Tibial artery (tissue), 4 donors: Measurements from ENCODE around the gene DEFB108B.
"Not testable (repeated sequence)": the region's sequence is repeated elsewhere in the genome, so short reads cannot be mapped to it uniquely, and the experiment has no call there.

Experiments used
- DNase-seq, 2 donors: peaks; one replicate each; pipeline ENCODE4 v3.0.0-alpha.2; 2019
- H3K27ac ChIP-seq, 2 donors: fragments of 200-600 bp; sonication (generic) in 1 of 2; 1 replicate in 1 of 2; 2 replicates in 1 of 2; pipeline ENCODE4 v1.5.1; 2018 to 2019; ENCODE audit warnings: mild to moderate bottlenecking in 1 of 2
- H3K27me3 ChIP-seq, 2 donors: fragments of 200-600 bp; sonication (generic) in 1 of 2; one replicate each; pipeline versions ENCODE4 v1.5.1 to v1.6.0; 2016 to 2019
- H3K36me3 ChIP-seq, 3 donors: fragments of 200-600 bp; sonication (generic) in 2 of 3; one replicate each; pipeline ENCODE4 v1.5.1; 2016 to 2019; ENCODE audit warnings: mild to moderate bottlenecking in 2 of 3
- H3K4me1 ChIP-seq, 4 donors: fragments of 200-600 bp; sonication (generic) in 2 of 4; 1 replicate in 3 of 4; 2 replicates in 1 of 4; pipeline ENCODE4 v1.5.1; 2016 to 2019
- H3K4me3 ChIP-seq, 2 donors: fragments of 200-600 bp; sonication (generic) in 1 of 2; 1 replicate in 1 of 2; 2 replicates in 1 of 2; pipeline ENCODE4 v1.5.1; 2018 to 2019; ENCODE audit warnings: mild to moderate bottlenecking in 2 of 2
- H3K9me3 ChIP-seq, 3 donors: fragments of 200-600 bp; sonication (generic) in 1 of 3; one replicate each; pipeline ENCODE4 v1.5.1; 2016 to 2019
- intact Hi-C: fragments of 100-400 bp; cut with DNase I; formaldehyde crosslinking; loops from one replicate; pipeline ENCODE4 v1.15.0; 2023; ENCODE audit warnings: low total_unique reads
- TF ChIP-seq, protein P1 (sequence below), 2 experiments: fragments of 200-600 bp in 1 of 2; fragments of 450-650 bp in 1 of 2; IDR thresholded peaks; one replicate each; pipeline ENCODE4 v1.5.1; 2017 to 2019; ENCODE audit warnings: antibody characterized with exemption in 2 of 2, mild to moderate bottlenecking in 1 of 2, moderate library complexity in 1 of 2

Gene DEFB108B

DNA sequence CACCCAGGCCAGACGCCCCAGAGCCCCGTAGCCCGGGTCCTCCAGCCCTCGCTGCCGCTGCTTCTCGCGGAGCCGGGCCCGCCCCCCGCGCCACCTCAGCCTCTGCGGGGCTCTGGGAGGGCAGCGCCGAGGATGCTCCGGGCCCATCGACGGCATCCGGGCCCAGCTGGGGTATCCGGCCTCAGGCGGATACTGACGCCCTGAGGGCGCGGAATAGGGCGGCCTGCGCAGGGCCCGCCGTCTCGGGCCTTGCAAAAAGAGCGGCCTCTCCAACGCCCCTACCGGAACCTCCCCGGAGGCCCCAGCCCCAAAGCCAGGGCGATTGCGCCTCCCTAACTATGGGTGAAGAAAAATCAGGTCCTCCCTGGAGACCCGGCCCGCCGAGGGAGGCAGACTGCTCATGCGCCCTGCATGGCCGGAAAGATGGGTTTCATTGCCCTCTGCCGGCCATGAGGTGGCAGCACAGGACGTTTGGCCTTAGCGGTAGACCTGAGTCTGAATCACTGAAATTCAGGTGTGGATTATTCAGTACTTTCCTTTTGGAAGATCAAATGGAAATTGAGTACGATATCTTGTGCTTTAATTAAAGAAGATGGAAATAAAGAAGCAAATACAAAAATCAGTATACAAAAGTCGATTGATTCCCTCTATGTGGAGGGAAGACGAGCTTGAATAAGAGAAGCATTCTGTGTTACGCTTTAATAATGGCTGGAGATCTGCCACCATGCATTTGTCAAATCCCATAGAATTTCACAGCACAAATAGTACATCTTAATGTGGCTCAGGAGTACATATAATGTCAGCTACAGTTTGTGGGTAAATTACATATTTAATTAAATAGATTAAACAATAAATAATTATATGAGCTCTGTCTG lies 19.3 kb upstream of the DEFB108B start:
- DNase-seq = peak; percentile 73 to 89
- Histone ChIP-seq H3K27ac (peak overlapping the region; percentile 68 to 73), H3K4me3 (peak overlapping the region; percentile 48 to 60)
- H3K27me3 ChIP-seq, H3K4me1 ChIP-seq, H3K9me3 ChIP-seq, H3K36me3 ChIP-seq, intact Hi-C loops: not testable (repeated sequence)
- TF ChIP-seq, protein P1, sequence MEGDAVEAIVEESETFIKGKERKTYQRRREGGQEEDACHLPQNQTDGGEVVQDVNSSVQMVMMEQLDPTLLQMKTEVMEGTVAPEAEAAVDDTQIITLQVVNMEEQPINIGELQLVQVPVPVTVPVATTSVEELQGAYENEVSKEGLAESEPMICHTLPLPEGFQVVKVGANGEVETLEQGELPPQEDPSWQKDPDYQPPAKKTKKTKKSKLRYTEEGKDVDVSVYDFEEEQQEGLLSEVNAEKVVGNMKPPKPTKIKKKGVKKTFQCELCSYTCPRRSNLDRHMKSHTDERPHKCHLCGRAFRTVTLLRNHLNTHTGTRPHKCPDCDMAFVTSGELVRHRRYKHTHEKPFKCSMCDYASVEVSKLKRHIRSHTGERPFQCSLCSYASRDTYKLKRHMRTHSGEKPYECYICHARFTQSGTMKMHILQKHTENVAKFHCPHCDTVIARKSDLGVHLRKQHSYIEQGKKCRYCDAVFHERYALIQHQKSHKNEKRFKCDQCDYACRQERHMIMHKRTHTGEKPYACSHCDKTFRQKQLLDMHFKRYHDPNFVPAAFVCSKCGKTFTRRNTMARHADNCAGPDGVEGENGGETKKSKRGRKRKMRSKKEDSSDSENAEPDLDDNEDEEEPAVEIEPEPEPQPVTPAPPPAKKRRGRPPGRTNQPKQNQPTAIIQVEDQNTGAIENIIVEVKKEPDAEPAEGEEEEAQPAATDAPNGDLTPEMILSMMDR (IDR thresholded peaks at IDR 0.05) = peak; percentile 81

DNA sequence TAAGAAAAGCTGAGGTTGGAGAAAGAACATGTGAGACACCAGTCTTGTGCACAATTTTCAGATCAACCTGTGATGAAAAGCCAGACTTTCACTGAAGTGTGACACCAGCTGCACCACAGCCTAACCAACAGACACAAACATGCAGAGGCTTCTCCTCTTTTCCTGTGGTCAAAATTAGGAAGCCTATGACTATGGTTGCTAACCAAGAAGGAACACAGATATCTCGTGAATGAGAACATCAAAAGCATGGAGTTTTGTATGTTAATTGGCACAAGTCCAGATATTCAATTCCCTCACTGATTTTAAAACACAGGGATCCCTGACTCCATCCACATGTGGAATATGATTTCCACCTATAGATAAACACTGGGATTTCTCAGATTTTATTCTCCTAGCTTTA lies 11.5 kb upstream of the DEFB108B start:
- intact Hi-C loops = not testable (repeated sequence)

DNA sequence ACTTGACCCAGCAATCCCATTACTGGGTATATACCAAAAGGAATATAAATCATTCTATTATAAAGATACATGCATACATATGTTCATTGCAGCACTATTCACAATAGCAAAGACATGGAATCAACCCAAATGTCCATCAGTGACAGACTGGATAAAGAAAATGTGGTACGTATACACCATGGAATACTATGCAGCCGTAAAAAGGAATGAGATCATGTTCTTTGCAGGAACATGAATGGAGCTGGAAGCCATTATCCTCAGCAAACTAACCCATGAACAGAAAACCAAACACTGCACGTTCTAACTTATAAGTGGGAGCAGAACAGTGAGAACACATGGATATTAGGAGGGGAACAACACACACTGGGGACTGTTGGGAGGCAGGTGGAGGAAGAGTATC lies 3.8 kb upstream of the DEFB108B start:
- DNase-seq, H3K4me1 ChIP-seq, H3K4me3 ChIP-seq, H3K36me3 ChIP-seq, intact Hi-C loops, H3K27ac ChIP-seq, H3K27me3 ChIP-seq, H3K9me3 ChIP-seq: not testable (repeated sequence)

More for the DNA sequence above, 11.5 kb upstream of the DEFB108B start:
- not testable (repeated sequence) for H3K36me3 ChIP-seq, H3K4me1 ChIP-seq, H3K27me3 ChIP-seq, H3K9me3 ChIP-seq, H3K27ac ChIP-seq, DNase-seq, H3K4me3 ChIP-seq

DNA sequence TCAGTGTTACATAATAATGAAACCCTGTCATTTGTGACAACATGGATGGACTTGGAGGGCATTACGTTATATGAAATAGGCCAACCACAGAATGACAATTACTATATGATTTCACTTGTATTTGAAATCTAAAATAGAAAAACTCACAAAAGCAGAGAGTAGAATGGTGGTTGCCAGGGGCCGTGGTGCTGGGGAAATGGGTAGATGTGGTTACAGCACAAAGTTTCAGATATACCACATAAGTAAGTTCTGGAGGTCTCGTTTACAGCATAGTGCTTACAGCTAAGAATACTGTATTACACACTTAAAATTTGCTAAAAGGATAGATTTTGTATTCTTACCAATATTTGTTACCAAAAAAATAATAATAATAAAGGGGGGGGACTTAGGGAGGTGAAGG lies 3.3 kb upstream of the DEFB108B start:
- H3K27me3 ChIP-seq, H3K27ac ChIP-seq, intact Hi-C loops, H3K4me3 ChIP-seq, H3K4me1 ChIP-seq, H3K36me3 ChIP-seq, DNase-seq, H3K9me3 ChIP-seq: not testable (repeated sequence)

DNA sequence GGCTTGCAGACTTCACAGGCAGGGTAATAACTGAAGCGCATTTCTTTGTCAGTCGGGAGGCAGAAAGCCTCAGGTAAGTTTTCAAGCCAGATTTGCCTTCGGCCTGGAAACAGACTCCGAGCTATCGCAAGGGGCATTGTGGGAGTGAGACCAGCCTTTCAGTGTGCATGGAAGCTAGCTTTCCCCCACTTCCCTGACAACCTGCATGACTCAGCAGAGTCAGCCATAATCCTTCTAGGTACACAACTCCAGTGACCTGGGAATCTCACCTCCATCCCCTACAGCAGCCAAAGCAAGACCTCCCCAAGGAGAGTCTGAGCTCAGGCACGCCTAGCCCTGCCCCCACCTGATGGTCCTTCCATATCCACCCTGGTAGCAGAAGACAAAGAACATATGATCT lies 9.7 kb downstream of the DEFB108B start:
- DNase-seq, H3K27ac ChIP-seq, H3K4me3 ChIP-seq, H3K4me1 ChIP-seq, H3K36me3 ChIP-seq, H3K27me3 ChIP-seq, intact Hi-C loops, H3K9me3 ChIP-seq: not testable (repeated sequence)

DNA sequence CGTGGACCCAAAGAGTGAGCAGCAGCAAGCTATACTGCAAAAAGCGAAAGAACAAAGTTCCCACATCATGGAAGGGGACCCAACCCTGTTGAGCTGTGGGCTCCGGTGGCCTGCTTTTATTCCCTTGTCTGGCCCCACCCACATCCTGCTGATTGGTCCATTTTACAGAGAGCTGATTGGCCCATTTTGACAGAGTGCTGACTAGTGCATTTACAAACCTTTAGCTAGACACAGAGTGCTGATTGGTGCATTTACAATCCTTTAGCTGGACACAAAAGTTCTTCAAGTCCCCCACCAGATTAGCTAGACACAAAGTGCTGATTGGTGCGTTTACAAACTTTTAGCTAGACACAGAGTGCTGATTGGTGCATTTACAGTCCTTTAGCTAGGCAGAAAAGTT lies 10.4 kb downstream of the DEFB108B start:
- H3K9me3 ChIP-seq, intact Hi-C loops, H3K4me3 ChIP-seq, H3K36me3 ChIP-seq, H3K4me1 ChIP-seq, H3K27me3 ChIP-seq, H3K27ac ChIP-seq, DNase-seq: not testable (repeated sequence)

DNA sequence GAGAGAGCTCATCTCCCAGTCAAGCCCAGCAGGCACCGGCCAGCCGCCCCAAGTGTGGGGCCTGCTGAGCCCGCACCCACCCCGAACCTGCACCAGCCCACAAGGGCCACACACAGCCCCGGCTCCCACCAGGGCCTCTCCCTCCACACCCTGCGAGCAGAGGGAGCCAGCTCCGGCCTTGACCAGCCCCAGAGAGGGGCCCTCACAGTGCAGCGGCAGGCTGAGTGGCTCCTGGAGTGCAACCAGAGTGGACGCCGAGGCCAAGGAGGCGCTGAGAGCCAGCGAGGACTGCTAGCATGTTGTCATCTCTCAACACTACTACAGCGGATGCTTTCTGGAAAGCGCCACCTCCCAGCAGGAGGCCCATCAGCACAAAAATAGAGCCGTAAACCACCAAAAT lies 10.9 kb downstream of the DEFB108B start:
- Histone ChIP-seq H3K9me3 (no peaks in the 10 kb centered on the region), H3K36me3 (no peaks in the 10 kb centered on the region), H3K27me3 (no peaks in the 10 kb centered on the region), H3K4me3 (no peak overlapping the region), H3K27ac (no peak overlapping the region), H3K4me1 (no peaks in the 10 kb centered on the region)
- TF ChIP-seq, protein P1 (IDR thresholded peaks at IDR 0.05) = no peak
- intact Hi-C loops = no loop called here
- DNase-seq = no peak

DNA sequence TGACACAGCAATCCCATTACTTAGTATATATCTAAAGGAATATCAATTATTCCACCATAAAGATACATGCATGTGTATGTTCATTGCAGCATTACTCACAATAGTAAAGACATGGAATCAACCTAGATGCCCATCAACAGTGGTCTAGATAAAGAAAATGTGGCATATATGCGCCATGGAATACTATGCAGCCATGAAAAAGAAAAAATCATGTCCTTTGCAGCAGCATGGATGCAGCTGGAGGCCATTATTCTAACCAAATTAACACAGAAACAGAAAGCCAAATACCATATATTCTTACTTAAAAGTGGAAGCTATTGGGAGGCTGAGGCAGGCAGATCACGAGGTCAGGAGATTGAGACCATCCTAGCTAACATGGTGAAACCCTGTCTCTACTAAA lies 20.9 kb downstream of the DEFB108B start:
- intact Hi-C loops, H3K36me3 ChIP-seq, H3K4me1 ChIP-seq, H3K27me3 ChIP-seq, H3K9me3 ChIP-seq, H3K4me3 ChIP-seq, H3K27ac ChIP-seq, DNase-seq: not testable (repeated sequence)

DNA sequence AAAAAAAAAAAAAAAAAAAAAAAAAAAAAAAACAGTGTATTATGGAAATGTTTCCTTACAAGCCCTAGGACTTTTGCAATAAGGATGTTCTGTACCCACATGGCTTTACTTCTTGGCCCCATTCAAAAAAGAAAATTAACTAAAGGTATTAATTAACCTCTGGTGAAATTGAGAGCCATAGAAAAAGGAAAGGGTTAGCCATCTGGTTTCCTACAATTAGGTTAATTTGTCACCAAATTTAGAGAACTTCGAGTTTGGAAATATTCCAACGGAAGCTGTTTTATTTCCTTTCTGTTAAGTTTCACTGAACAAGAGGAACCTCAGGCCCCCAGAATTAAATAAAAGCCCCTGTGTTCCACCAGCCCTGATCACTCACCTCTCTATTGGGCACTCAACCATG lies 22.9 kb downstream of the DEFB108B start:
- H3K27ac ChIP-seq, H3K9me3 ChIP-seq, H3K27me3 ChIP-seq, intact Hi-C loops, H3K4me1 ChIP-seq, DNase-seq, H3K36me3 ChIP-seq, H3K4me3 ChIP-seq: not testable (repeated sequence)

DNA sequence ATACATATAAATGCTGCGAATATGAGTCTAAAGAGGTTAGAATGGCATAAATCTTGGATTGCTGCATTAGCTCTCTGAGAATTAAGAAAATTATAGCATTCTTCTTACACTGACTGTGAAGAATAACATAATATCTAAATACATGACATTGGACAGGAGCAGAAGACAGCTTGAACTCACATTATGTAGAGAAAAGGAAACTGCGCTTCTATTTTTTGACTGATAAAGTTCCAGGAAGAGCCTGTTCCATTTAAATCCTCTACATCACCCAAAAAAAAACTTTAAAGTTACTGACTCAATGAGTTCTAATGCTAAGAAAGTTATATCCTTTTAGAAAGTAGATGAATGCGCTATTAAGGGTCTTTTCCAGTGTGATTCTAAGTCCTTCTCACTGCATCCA lies 27.8 kb downstream of the DEFB108B start:
- H3K9me3 ChIP-seq, DNase-seq, H3K36me3 ChIP-seq: not testable (repeated sequence)

More for the DNA sequence above, 27.8 kb downstream of the DEFB108B start:
- H3K27ac ChIP-seq, H3K4me1 ChIP-seq, H3K4me3 ChIP-seq, intact Hi-C loops, H3K27me3 ChIP-seq: not testable (repeated sequence)
